GM03348 (cell line): ENCODE results near the gene OVCH1.
A peak's percentile ranks its signal among the peaks of the same experiment; 100 is the strongest.

Experiments
- DNase-seq: peaks from one replicate; pipeline ENCODE4 v3.0.0; 2012; ENCODE audit warnings: low spot score

The OVCH1 gene

GRCh38 chr12:29497588-29497987 lies at the start of gene OVCH1:
TSS of gene OVCH1 (minus strand) at chr12:29497686. CDS start at chr12:29497686, 0 bp downstream.
- DNase-seq = no peak

- DNase-seq = peak; percentile 19
These were observed 49.7 kb upstream of the OVCH1 start for GRCh38 chr12:29547151-29547632.

- no peak for DNase-seq
These were observed 48.5 kb upstream of the OVCH1 start for GRCh38 chr12:29546000-29546399.

GRCh38 chr12:29545102-29545467 lies 47.6 kb upstream of the OVCH1 start:
- DNase-seq = no peak

- DNase-seq = no peak
These were observed 47.1 kb upstream of the OVCH1 start for GRCh38 chr12:29544428-29545101.

- no peak for DNase-seq
These were observed 45.5 kb upstream of the OVCH1 start for GRCh38 chr12:29543036-29543435.

GRCh38 chr12:29537298-29537697 lies 39.8 kb upstream of the OVCH1 start:
- DNase-seq = no peak

GRCh38 chr12:29534935-29535334 lies 37.4 kb upstream of the OVCH1 start:
- DNase-seq = no peak

- no peak for DNase-seq
These were observed 36.5 kb upstream of the OVCH1 start for GRCh38 chr12:29533815-29534489.

- no peak for DNase-seq
These were observed 34.0 kb upstream of the OVCH1 start for GRCh38 chr12:29531471-29531870.

GRCh38 chr12:29530436-29530835 lies 33.0 kb upstream of the OVCH1 start:
- no peak for DNase-seq

GRCh38 chr12:29528161-29528560 lies 30.7 kb upstream of the OVCH1 start:
- DNase-seq = no peak

- DNase-seq = no peak
These were observed 24.5 kb upstream of the OVCH1 start for GRCh38 chr12:29521951-29522350.

- peak; percentile 41 for DNase-seq
These were observed 22.2 kb upstream of the OVCH1 start for GRCh38 chr12:29519585-29520182.

- DNase-seq = no peak
These were observed 20.9 kb upstream of the OVCH1 start for GRCh38 chr12:29518407-29518806.

GRCh38 chr12:29517264-29517663 lies 19.8 kb upstream of the OVCH1 start:
- no peak for DNase-seq

GRCh38 chr12:29516431-29516875 lies 19.0 kb upstream of the OVCH1 start:
- DNase-seq = peak; percentile 5

- no peak for DNase-seq
These were observed 13.2 kb upstream of the OVCH1 start for GRCh38 chr12:29510591-29511185.

GRCh38 chr12:29509503-29509902 lies 12.0 kb upstream of the OVCH1 start:
- DNase-seq = no peak

GRCh38 chr12:29508949-29509348 lies 11.5 kb upstream of the OVCH1 start:
- no peak for DNase-seq

GRCh38 chr12:29505122-29505521 lies 7.6 kb upstream of the OVCH1 start:
- no peak for DNase-seq

GRCh38 chr12:29503283-29503682 lies 5.8 kb upstream of the OVCH1 start:
- no peak for DNase-seq

- DNase-seq = no peak
These were observed 1.7 kb upstream of the OVCH1 start for GRCh38 chr12:29499235-29499634.
